ENCODE measurements around the gene RXRA. TPM values are rescaled to one million over a fixed set of nuclear protein-coding genes. Genes with fewer than 3 reads are reported as not detected.

RXRA gene
- total RNA-seq, 1 experiment from 2014 or later = 31.6 TPM

DNA sequence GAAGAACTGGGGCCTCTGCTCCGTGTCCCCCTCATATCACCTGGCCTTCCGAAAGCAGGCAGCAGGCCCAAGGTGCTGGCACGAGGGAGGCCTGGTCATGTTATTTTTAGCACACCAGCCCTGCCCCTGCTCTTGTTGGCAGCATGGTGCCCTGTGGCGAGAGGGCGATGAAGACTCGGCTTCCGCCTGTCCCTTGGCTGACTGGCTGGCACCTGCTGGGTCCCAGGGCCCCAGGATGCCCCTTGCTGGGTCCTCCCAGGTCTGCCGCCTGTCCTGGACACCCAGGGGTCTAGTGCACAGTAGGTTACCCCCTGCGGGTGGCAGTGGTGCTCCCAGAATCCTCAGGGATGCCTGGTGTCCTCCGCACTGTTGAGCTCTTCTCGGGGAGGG, 77.0 kb downstream of the RXRA start:
- Histone ChIP-seq H3K36me3 (ENCODE audit: control insufficient read depth, insufficient read depth, low read length) (no peaks in the 10 kb centered on the region), H3K27me3 (ENCODE audit: control insufficient read depth, insufficient read depth, low read length) (no peaks in the 10 kb centered on the region), H3K27ac (ENCODE audit: low read length) (no peak overlapping the region), H3K4me3 (ENCODE audit: low read depth in 2 of 2, low read length in 2 of 2) (no peak overlapping the region), H3K9me3 (ENCODE audit: control insufficient read depth, insufficient read depth, low read depth, low read length) (peaks cover 3% of the 10 kb centered on the region; the same call in 1 of the 2 replicates), H3K4me1 (ENCODE audit: control insufficient read depth, insufficient read depth, low read length) (peaks cover 11% of the 10 kb centered on the region)
- in situ Hi-C loops (cut with HindIII; ENCODE audit: low pct_unique_long_range_greater_than_20kb, low sequenced_read_pairs) (no loop called here), intact Hi-C loops (cut with micrococcal nuclease; ENCODE audit: unreplicated experiment) (no loop called here)
- ChIA-PET CTCF (no interaction called here), POLR2A (no interaction called here)
- BruUV-seq (replicated peaks) = no TSS peak
- DNase-seq (ENCODE audit: low read depth, low spot score) (no peak), ATAC-seq (no peak)
- no peak for TF ChIP-seq TCF7L2 (IDR thresholded peaks at IDR 0.05; ENCODE audit: low read depth, low read length)
- no peak for TF ChIP-seq SIN3A (IDR thresholded peaks at IDR 0.05; ENCODE audit: borderline replicate concordance, insufficient read depth, low read depth, low read length)
- no peak for TF ChIP-seq POLR2AphosphoS5 (IDR thresholded peaks at IDR 0.05; ENCODE audit: low read depth, low read length)
- TF ChIP-seq, protein P1, sequence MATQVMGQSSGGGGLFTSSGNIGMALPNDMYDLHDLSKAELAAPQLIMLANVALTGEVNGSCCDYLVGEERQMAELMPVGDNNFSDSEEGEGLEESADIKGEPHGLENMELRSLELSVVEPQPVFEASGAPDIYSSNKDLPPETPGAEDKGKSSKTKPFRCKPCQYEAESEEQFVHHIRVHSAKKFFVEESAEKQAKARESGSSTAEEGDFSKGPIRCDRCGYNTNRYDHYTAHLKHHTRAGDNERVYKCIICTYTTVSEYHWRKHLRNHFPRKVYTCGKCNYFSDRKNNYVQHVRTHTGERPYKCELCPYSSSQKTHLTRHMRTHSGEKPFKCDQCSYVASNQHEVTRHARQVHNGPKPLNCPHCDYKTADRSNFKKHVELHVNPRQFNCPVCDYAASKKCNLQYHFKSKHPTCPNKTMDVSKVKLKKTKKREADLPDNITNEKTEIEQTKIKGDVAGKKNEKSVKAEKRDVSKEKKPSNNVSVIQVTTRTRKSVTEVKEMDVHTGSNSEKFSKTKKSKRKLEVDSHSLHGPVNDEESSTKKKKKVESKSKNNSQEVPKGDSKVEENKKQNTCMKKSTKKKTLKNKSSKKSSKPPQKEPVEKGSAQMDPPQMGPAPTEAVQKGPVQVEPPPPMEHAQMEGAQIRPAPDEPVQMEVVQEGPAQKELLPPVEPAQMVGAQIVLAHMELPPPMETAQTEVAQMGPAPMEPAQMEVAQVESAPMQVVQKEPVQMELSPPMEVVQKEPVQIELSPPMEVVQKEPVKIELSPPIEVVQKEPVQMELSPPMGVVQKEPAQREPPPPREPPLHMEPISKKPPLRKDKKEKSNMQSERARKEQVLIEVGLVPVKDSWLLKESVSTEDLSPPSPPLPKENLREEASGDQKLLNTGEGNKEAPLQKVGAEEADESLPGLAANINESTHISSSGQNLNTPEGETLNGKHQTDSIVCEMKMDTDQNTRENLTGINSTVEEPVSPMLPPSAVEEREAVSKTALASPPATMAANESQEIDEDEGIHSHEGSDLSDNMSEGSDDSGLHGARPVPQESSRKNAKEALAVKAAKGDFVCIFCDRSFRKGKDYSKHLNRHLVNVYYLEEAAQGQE (IDR thresholded peaks at IDR 0.05; ENCODE audit: insufficient read depth in 1 of 2, low read depth in 2 of 2, low read length in 1 of 2) = no peak
- TF ChIP-seq CTCF (IDR thresholded peaks at IDR 0.05) = no peak

- no peak overlapping the region for H3K4me3 ChIP-seq (ENCODE audit: low read depth in 2 of 2, low read length in 2 of 2)
- in situ Hi-C loops (cut with HindIII; ENCODE audit: low pct_unique_long_range_greater_than_20kb, low sequenced_read_pairs) = no loop called here
- peaks cover 11% of the 10 kb centered on the region for H3K4me1 ChIP-seq (ENCODE audit: control insufficient read depth, insufficient read depth, low read length)
- no peak for ATAC-seq
- ChIA-PET POLR2A (no interaction called here), CTCF (no interaction called here)
- intact Hi-C loops (cut with micrococcal nuclease; ENCODE audit: unreplicated experiment) = no loop called here
- TF ChIP-seq, protein P1 (IDR thresholded peaks at IDR 0.05; ENCODE audit: insufficient read depth in 1 of 2, low read depth in 2 of 2, low read length in 1 of 2) = no peak
- TF ChIP-seq TCF7L2 (IDR thresholded peaks at IDR 0.05; ENCODE audit: low read depth, low read length) = no peak
- TF ChIP-seq CTCF (IDR thresholded peaks at IDR 0.05) = no peak
- TF ChIP-seq SIN3A (IDR thresholded peaks at IDR 0.05; ENCODE audit: borderline replicate concordance, insufficient read depth, low read depth, low read length) = no peak
- no peak for TF ChIP-seq POLR2AphosphoS5 (IDR thresholded peaks at IDR 0.05; ENCODE audit: low read depth, low read length)
- H3K27ac ChIP-seq (ENCODE audit: low read length) = no peak overlapping the region
- peaks cover 3% of the 10 kb centered on the region; the same call in 1 of the 2 replicates for H3K9me3 ChIP-seq (ENCODE audit: control insufficient read depth, insufficient read depth, low read depth, low read length)
- no peak for DNase-seq (ENCODE audit: low read depth, low spot score)
- no TSS peak for BruUV-seq (replicated peaks)
- no peaks in the 10 kb centered on the region for H3K36me3 ChIP-seq (ENCODE audit: control insufficient read depth, insufficient read depth, low read length)
- no peaks in the 10 kb centered on the region for H3K27me3 ChIP-seq (ENCODE audit: control insufficient read depth, insufficient read depth, low read length)
Measured at GRCh38 chr9:134403682-134404301, 77.5 kb downstream of the RXRA start.

All from Panc1 (cell line).